NB4 (cell line): ENCODE results near the gene ABHD3.

Experiments
- CTCF ChIP-seq: IDR thresholded peaks from one replicate; pipeline ENCODE4 v1.5.1; 2012; ENCODE audit warnings: low read depth, low read length
- POLR2A ChIP-seq: IDR thresholded peaks from 2 replicates; pipeline ENCODE4 v1.6.1; 2011; ENCODE audit warnings: mild to moderate bottlenecking; ENCODE audit not compliant: insufficient read length; ENCODE audit errors: extremely low read depth

GRCh38 chr18:21632393-21632792 lies 72.2 kb downstream of the ABHD3 start:
- TF ChIP-seq CTCF (no peak), POLR2A (no peak)
